BJ (cell line): ENCODE data around the gene IL31RA. TPM values are rescaled to one million over a fixed set of nuclear protein-coding genes. Genes with fewer than 3 reads are reported as not detected.

ENCODE experiments used
- CTCF ChIA-PET: fragments of 350-600 bp; formaldehyde crosslinking; extraction: SDS; loops from one replicate; lab custom pipeline; 2021; ENCODE audit warnings: antibody characterized with exemption, inconsistent platforms; lab: Yijun Ruan, JAX
- POLR2A ChIA-PET: fragments of 300-600 bp; sonication (Branson Sonifier 250); formaldehyde crosslinking; extraction: SDS; loops from one replicate; lab custom pipeline; 2021; ENCODE audit warnings: antibody characterized with exemption; lab: Charles Lee
- DNase-seq: peaks from one replicate; pipeline ENCODE4 v3.0.0-alpha.2; 2011; ENCODE audit warnings: low read depth
- H3K27me3 ChIP-seq: 2 replicates; pipeline ENCODE4 v1.6.0; 2011; ENCODE audit warnings: low read length; ENCODE audit not compliant: control insufficient read depth, insufficient read depth
- H3K36me3 ChIP-seq: 2 replicates; pipeline ENCODE4 v1.5.1; 2011; ENCODE audit warnings: low read length; ENCODE audit not compliant: control insufficient read depth, insufficient read depth
- H3K4me3 ChIP-seq: 2 replicates; pipeline ENCODE4 v1.5.1; 2011; ENCODE audit warnings: low read depth, mild to moderate bottlenecking, control low read depth, low read length
- CTCF ChIP-seq: IDR thresholded peaks from 2 replicates; pipeline ENCODE4 v1.5.1; 2011; ENCODE audit warnings: low read depth, mild to moderate bottlenecking, control low read depth, inconsistent platforms, low read length, moderate library complexity; ENCODE audit not compliant: insufficient read depth
- polyA plus RNA-seq: library from polyadenylated mRNA; depleted of rRNA; stranded (reverse); fragments of >200 nt; gene quantifications from 2 replicates; pipeline ENCODE4 v1.2.3, GENCODE V29; 2011

Gene IL31RA
- polyA plus RNA-seq, 1 experiment: not detected

GRCh38 chr5:55841976-55842375 is 9.2 kb upstream of the IL31RA start:
- TF ChIP-seq CTCF: no peak
- POLR2A ChIA-PET: no interaction called here
- CTCF ChIA-PET: no interaction called here
- Histone ChIP-seq H3K27me3 (peaks cover 11% of the 10 kb centered on the region), H3K36me3 (no peaks in the 10 kb centered on the region), H3K4me3 (no peak overlapping the region)
- no peak for DNase-seq

- DNase-seq: no peak
These were observed 3.3 kb upstream of the IL31RA start for GRCh38 chr5:55847837-55848236.

GRCh38 chr5:55848783-55849182 is 2.4 kb upstream of the IL31RA start:
- TF ChIP-seq CTCF: no peak
- DNase-seq: no peak
- Histone ChIP-seq H3K4me3 (no peak overlapping the region), H3K36me3 (no peaks in the 10 kb centered on the region), H3K27me3 (0 out of 2 replicates have a peak, but pooled peaks cover 3% of the 10 kb centered on the region)
- ChIA-PET POLR2A (no interaction called here), CTCF (no interaction called here)

More at GRCh38 chr5:55847837-55848236, 3.3 kb upstream of the IL31RA start:
- ChIA-PET POLR2A (no interaction called here), CTCF (no interaction called here)
- no peak for TF ChIP-seq CTCF
- no peaks in the 10 kb centered on the region for H3K36me3 ChIP-seq
- no peak overlapping the region for H3K4me3 ChIP-seq
- H3K27me3 ChIP-seq: 0 out of 2 replicates have a peak, but pooled peaks cover 3% of the 10 kb centered on the region

GRCh38 chr5:55851675-55851979 is 470 bp downstream of the IL31RA start:
- ChIA-PET CTCF (interaction anchor here (0.7 kb wide), 1 partner anchor 39 kb away, joined by 3 read pairs; no protein-coding TSS in a partner anchor), POLR2A (no interaction called here)
- no peak for DNase-seq
- H3K27me3 ChIP-seq: no peaks in the 10 kb centered on the region
- no peak for TF ChIP-seq CTCF
- H3K36me3 ChIP-seq: no peaks in the 10 kb centered on the region
- no peak overlapping the region for H3K4me3 ChIP-seq

- no peak for TF ChIP-seq CTCF
- CTCF ChIA-PET: no interaction called here
- Histone ChIP-seq H3K27me3 (no peaks in the 10 kb centered on the region), H3K4me3 (no peak overlapping the region), H3K36me3 (no peaks in the 10 kb centered on the region)
- no peak for DNase-seq
- POLR2A ChIA-PET: no interaction called here
These were observed 1.3 kb downstream of the IL31RA start for GRCh38 chr5:55852503-55852902.
